AG04450 (cell line): ENCODE measurements around the gene LRRIQ4. TPM values are rescaled to one million over a fixed set of nuclear protein-coding genes. Genes with fewer than 3 reads are reported as not detected.

Source experiments
- CTCF ChIA-PET: fragments of 300-600, 350-600 bp; formaldehyde crosslinking; extraction: SDS; loops from one replicate; lab custom pipeline; 2022; ENCODE audit warnings: antibody characterized with exemption, inconsistent platforms; lab: Charles Lee
- POLR2A ChIA-PET: fragments of 350-600 bp; formaldehyde crosslinking; extraction: SDS; loops from one replicate; lab custom pipeline; 2021; ENCODE audit warnings: antibody characterized with exemption, inconsistent platforms; lab: Yijun Ruan, JAX
- DNase-seq: peaks from one replicate; pipeline ENCODE4 v3.0.0-alpha.2; 2011; ENCODE audit warnings: low read depth, low spot score
- H3K27ac ChIP-seq: one replicate; pipeline ENCODE4 v1.5.1; 2012; ENCODE audit warnings: low read depth, low read length, control low read depth
- H3K27me3 ChIP-seq: one replicate; pipeline ENCODE4 v1.6.0; 2012; ENCODE audit warnings: low read length; ENCODE audit not compliant: control insufficient read depth, insufficient read depth
- H3K4me3 ChIP-seq: 2 replicates; pipeline ENCODE4 v1.5.1; 2011; ENCODE audit warnings: mild to moderate bottlenecking, low read depth, low read length, control low read depth
- H3K9me3 ChIP-seq: 2 replicates; pipeline ENCODE4 v1.5.1; 2012; ENCODE audit warnings: low read length; ENCODE audit not compliant: control insufficient read depth, insufficient read depth
- polyA plus RNA-seq: library from polyadenylated mRNA; depleted of rRNA; stranded (reverse); fragments of >200 nt; gene quantifications from 2 replicates; pipeline ENCODE4 v1.2.3, GENCODE V29; 2011
- TF ChIP-seq, protein P1 (sequence below): IDR thresholded peaks from 2 replicates; pipeline ENCODE4 v1.5.1; 2011; ENCODE audit warnings: low read depth, low read length, control low read depth, inconsistent platforms

LRRIQ4 gene
- polyA plus RNA-seq, 1 experiment: not detected

DNA sequence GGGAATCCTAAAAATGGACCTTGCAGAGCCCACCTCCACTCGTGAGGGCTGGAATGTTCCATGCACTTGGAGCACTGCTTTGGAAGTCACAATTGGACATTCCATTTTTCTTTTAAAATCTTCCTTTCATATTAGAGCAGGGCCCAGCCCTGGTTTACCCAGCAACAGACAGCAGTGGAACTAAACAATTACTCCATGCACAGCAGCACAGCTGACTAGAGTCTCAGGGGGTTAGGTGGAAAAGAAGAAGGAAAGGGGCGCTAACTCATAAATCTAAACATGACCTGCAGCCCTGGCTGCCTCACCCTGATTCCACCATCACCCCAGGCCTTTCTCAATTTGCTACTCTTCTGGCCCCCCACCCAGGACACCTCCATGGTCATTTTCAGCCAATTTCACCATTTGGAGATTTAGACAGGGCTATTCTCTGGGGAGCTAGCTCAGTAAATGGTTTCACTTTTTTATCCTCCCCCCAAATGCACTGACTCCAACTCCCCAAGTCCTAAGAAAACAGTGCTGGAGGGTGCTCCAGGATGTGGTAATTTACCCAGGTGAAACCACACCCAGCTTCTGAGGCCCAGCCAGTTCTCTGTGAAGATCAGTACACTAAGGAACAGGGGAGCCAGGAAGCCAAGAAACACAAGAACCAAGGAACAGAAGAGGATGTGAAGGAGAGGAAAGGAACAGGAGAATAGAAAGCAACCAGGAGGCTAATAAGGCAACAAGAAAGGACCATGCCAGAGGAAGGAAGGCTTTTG lies 58.6 kb downstream of the LRRIQ4 start:
- ChIA-PET CTCF (no interaction called here), POLR2A (no interaction called here)
- no peak for DNase-seq
- TF ChIP-seq, protein P1, sequence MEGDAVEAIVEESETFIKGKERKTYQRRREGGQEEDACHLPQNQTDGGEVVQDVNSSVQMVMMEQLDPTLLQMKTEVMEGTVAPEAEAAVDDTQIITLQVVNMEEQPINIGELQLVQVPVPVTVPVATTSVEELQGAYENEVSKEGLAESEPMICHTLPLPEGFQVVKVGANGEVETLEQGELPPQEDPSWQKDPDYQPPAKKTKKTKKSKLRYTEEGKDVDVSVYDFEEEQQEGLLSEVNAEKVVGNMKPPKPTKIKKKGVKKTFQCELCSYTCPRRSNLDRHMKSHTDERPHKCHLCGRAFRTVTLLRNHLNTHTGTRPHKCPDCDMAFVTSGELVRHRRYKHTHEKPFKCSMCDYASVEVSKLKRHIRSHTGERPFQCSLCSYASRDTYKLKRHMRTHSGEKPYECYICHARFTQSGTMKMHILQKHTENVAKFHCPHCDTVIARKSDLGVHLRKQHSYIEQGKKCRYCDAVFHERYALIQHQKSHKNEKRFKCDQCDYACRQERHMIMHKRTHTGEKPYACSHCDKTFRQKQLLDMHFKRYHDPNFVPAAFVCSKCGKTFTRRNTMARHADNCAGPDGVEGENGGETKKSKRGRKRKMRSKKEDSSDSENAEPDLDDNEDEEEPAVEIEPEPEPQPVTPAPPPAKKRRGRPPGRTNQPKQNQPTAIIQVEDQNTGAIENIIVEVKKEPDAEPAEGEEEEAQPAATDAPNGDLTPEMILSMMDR: no peak
- no peaks in the 10 kb centered on the region for H3K9me3 ChIP-seq
- no peaks in the 10 kb centered on the region for H3K27me3 ChIP-seq
- no peak overlapping the region for H3K27ac ChIP-seq
- H3K4me3 ChIP-seq: no peak overlapping the region

DNA sequence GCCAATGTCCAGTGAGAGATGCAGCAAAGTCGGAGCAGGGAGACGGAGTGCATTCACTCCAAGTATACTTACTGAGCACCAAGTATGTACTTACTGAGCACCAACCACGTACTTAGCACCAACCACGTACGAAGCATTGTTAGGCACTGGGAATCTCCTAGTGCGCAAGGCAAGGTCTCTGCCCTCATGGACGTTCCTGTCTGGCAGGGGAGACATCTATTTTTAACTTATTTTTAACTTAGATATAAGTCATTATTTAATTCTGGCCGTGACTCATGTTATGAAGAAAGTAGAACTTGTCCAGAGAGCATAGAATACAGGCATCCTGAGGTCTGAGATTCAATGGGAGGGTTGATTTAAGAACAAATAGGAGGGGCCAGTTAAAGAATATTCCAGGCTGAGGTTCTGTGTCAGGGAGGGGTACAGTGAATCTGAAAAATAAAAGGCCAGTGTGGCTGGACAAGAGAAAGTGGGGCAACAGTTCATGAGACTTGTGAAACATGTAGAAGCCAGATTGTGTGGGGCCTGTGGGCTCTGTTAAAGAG lies 66.4 kb downstream of the LRRIQ4 start:
- H3K27ac ChIP-seq: no peak overlapping the region
- CTCF ChIA-PET: no interaction called here
- H3K9me3 ChIP-seq: no peaks in the 10 kb centered on the region
- TF ChIP-seq, protein P1: no peak
- DNase-seq: no peak
- no peak overlapping the region for H3K4me3 ChIP-seq
- no peaks in the 10 kb centered on the region for H3K27me3 ChIP-seq
- POLR2A ChIA-PET: no interaction called here

DNA sequence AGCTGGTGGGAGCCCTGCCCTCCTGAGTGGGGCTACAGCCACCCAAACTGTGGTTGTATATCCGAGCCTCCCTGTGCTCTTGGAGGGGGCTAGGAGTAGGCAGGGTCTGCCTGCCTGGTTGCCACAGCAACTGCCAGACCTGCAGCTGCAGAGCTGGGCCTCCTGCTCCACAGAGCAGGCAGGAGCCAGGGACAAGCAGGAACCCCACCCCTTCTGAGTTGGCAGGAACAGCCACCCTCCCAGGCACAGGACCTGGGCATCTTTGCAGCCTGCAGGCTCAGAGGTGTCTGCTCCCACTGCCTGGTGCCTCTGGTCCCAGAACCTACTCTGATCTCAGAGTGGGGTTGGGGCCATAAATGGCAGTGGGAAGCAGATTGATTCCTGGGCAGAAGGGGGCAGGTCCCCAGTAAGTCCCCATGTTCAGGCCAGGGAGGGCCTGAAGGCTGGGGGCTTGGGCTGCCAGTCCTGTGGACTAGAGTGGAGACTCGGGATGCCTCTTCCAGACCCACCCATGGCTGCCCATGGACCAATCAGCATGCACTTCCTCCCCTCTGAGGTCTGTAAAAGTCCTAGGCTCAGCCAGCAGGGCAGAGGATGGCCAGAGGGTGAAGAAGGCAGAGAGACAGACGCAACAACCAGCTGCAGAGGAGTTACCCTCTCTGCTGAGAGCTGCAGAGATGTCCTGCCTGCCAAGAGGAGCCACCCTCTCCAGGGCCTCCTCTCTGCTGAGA lies 67.3 kb downstream of the LRRIQ4 start:
- CTCF ChIA-PET: no interaction called here
- TF ChIP-seq, protein P1: no peak
- H3K27ac ChIP-seq: no peak overlapping the region
- no peak overlapping the region for H3K4me3 ChIP-seq
- POLR2A ChIA-PET: no interaction called here
- H3K27me3 ChIP-seq: no peaks in the 10 kb centered on the region
- no peaks in the 10 kb centered on the region for H3K9me3 ChIP-seq
- DNase-seq: no peak

DNA sequence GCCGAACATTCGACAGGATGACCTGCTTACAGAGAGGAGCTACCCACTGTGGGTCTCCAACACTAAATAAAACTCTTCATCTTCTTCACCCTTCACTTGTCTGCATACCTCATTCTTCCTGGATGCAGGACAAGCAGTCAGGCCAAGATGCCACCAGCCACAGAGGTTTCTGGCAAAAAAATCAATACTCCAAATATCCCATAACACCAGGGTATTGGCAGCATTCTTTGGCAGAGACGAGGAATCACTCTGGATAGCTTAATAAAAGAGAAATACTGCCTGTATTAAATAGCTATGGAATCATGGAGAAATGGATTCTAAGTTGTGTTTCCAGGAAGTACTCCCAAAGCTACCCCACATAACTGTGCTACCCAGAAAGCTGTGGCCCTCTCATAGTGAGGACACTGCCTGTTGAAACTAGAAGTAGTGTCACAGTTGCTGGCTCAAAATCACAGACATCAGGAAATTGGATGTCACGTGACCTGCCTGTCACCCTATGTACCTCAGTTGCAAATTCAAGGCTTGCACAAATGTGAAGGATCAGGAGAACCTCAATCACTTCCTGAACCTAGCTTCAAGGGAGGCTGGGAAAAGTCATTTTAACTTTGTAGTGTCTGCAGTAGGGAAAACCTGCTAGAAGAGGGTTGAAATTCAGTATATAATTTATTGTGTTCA lies 68.0 kb downstream of the LRRIQ4 start:
- Histone ChIP-seq H3K27ac (no peak overlapping the region), H3K4me3 (no peak overlapping the region), H3K9me3 (no peaks in the 10 kb centered on the region), H3K27me3 (no peaks in the 10 kb centered on the region)
- ChIA-PET POLR2A (no interaction called here), CTCF (no interaction called here)
- DNase-seq: no peak
- TF ChIP-seq, protein P1: no peak
